ENCODE data around the gene LAPTM4A. TPM values are rescaled to one million over a fixed set of nuclear protein-coding genes. Genes with fewer than 3 reads are reported as not detected.

Gene LAPTM4A
- polyA plus RNA-seq, 2 of the 4 experiments (the other 2 are of a cell fraction) = 275 to 509 TPM

GRCh38 chr2:20034821-20035220, 16.6 kb downstream of the LAPTM4A start (continued):
- TF ChIP-seq REST (IDR thresholded peaks at IDR 0.05) = no peak

- FAIRE-seq (no peak), DNase-seq (ENCODE audit: low read depth in 1 of 2, low spot score in 1 of 2) (no peak), ATAC-seq (no peak)
- no peak overlapping the region for H3K27ac ChIP-seq
- ChIA-PET POLR2A (interaction anchor here (1.3 kb wide), 1 partner anchor 17 kb away, joined by 5 read pairs; the partner anchor contains the start of gene LAPTM4A), CTCF (interaction anchor here (0.7 to 4.2 kb wide), 12 partner anchors 9 to 191 kb away, joined by 3 to 40 read pairs (median 4); partner anchors contain the start of gene SDC1)
- 95% methylated on average over 4 of the region's 4 CpGs for WGBS (ENCODE audit: missing lambda C conversion rate)
- peaks cover 9% of the 10 kb centered on the region; the same call in 2 of the 3 replicates for H3K9me3 ChIP-seq
- H3K4me1 ChIP-seq = no peaks in the 10 kb centered on the region
- no peak overlapping the region for H3K4me3 ChIP-seq
- H3K4me2 ChIP-seq = no peak overlapping the region
- TF ChIP-seq MAZ (IDR thresholded peaks at IDR 0.05; ENCODE audit: borderline replicate concordance, low read depth, low read length) = no peak
- TF ChIP-seq HMGXB4 (CRISPR knock-in tag; IDR thresholded peaks at IDR 0.05; ENCODE audit: borderline replicate concordance) = no peak
- TF ChIP-seq MAX (IDR thresholded peaks at IDR 0.05) = no peak
- no peak for TF ChIP-seq TP53 (CRISPR knock-in tag; IDR thresholded peaks at IDR 0.05)
- no peak for TF ChIP-seq ZC3H11A (IDR thresholded peaks at IDR 0.05)
- no peak for TF ChIP-seq HES2 (IDR thresholded peaks at IDR 0.05)
- no peak for TF ChIP-seq TFCP2L1 (CRISPR knock-in tag; IDR thresholded peaks at IDR 0.05)
Observed at GRCh38 chr2:20034218-20034617, 17.2 kb downstream of the LAPTM4A start.

GRCh38 chr2:20033322-20033721, 18.1 kb downstream of the LAPTM4A start:
- H3K9me3 ChIP-seq = peaks cover 13% of the 10 kb centered on the region; the same call in 2 of the 3 replicates
- no peak overlapping the region for H3K4me3 ChIP-seq
- no peak overlapping the region for H3K4me2 ChIP-seq
- ChIA-PET POLR2A (no interaction called here), CTCF (interaction anchor here (1.2 to 4.2 kb wide), 6 partner anchors 10 to 59 kb away, joined by 3 to 40 read pairs (median 8); no protein-coding TSS in a partner anchor)
- ATAC-seq (no peak), FAIRE-seq (no peak), DNase-seq (ENCODE audit: low read depth in 1 of 2, low spot score in 1 of 2) (no peak)
- no peaks in the 10 kb centered on the region for H3K4me1 ChIP-seq
- TF ChIP-seq ATOH8 (CRISPR knock-in tag; IDR thresholded peaks at IDR 0.05; ENCODE audit: low read depth) (no peak), MAX (IDR thresholded peaks at IDR 0.05) (no peak), RCOR1 (IDR thresholded peaks at IDR 0.05; ENCODE audit: low read depth, low read length) (no peak), GATA3 (IDR thresholded peaks at IDR 0.05; ENCODE audit: borderline replicate concordance) (no peak), MAZ (IDR thresholded peaks at IDR 0.05; ENCODE audit: borderline replicate concordance, low read depth, low read length) (no peak), EHMT2 (IDR thresholded peaks at IDR 0.05; ENCODE audit: low read depth) (no peak), PBX3 (IDR thresholded peaks at IDR 0.05) (no peak), RARB (CRISPR knock-in tag; IDR thresholded peaks at IDR 0.05) (no peak), E2F6 (IDR thresholded peaks at IDR 0.05; ENCODE audit: borderline replicate concordance, low read depth) (no peak), NFE2L2 (conservative IDR thresholded peaks at IDR 0.05; ENCODE audit: low read length) (no peak), EP300 (IDR thresholded peaks at IDR 0.05) (no peak), RNF2 (IDR thresholded peaks at IDR 0.05; ENCODE audit: borderline replicate concordance, low read depth) (no peak), HDAC2 (IDR thresholded peaks at IDR 0.05) (no peak), FOSB (CRISPR knock-in tag; IDR thresholded peaks at IDR 0.05) (no peak)
- 88% methylated on average over 3 of the region's 3 CpGs for WGBS (ENCODE audit: missing lambda C conversion rate)
- no peak overlapping the region for H3K27ac ChIP-seq

Measured in A549 (cell line).